Activated CD8-positive, alpha-beta memory T cell treated with anti-CD3 and anti-CD28 coated beads for 36 hours (primary cell): Measurements from ENCODE around the gene SLC1A3. TPM values are rescaled to one million over a fixed set of nuclear protein-coding genes. Genes with fewer than 3 reads are reported as not detected.

Experiments
- CTCF ChIA-PET: fragments of 350-600 bp; sonication (Branson Sonifier 250); formaldehyde crosslinking; loops from one replicate; lab custom pipeline; 2021; ENCODE audit warnings: antibody characterized with exemption; lab: Charles Lee
- POLR2A ChIA-PET: fragments of 350-600 bp; sonication (Branson Sonifier 250); formaldehyde crosslinking; loops from one replicate; lab custom pipeline; 2021; ENCODE audit warnings: antibody characterized with exemption; lab: Charles Lee
- total RNA-seq, 2 experiments: library from RNA; stranded (reverse); gene quantifications; one replicate each; pipeline ENCODE4 v1.2.3, GENCODE V29; 2021

The SLC1A3 gene
- total RNA-seq, 2 experiments from 2014 or later = 0.42 TPM; not detected in 1

DNA sequence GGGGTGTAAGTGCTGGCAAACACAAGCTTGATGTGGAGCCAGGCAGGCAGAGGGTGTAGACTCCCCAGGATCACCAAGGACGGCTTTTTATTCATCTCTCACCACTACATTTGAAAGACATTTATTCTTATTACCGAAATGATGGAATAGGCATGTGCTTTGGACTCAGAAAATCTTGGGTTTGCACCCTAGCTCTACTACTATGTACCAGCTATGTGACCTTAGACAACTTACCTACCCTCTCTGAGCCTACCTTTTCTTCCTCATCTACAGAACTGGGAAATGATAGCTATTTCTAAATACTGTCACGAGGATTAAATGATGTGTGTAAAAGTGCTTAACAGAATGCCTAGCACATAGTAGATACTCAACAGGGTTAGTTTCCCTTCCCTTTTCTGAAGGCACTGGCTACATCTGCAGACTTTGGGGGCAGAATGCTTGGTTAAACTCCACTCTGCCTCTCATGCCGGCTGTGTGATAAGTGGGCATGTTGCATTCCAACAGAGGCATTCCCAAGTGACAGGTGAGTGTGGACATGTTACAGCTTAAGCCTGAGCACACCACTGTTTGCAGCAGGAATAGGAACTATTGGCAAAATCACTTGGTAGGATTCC, 94.8 kb downstream of the SLC1A3 start:
- POLR2A ChIA-PET = no interaction called here

DNA sequence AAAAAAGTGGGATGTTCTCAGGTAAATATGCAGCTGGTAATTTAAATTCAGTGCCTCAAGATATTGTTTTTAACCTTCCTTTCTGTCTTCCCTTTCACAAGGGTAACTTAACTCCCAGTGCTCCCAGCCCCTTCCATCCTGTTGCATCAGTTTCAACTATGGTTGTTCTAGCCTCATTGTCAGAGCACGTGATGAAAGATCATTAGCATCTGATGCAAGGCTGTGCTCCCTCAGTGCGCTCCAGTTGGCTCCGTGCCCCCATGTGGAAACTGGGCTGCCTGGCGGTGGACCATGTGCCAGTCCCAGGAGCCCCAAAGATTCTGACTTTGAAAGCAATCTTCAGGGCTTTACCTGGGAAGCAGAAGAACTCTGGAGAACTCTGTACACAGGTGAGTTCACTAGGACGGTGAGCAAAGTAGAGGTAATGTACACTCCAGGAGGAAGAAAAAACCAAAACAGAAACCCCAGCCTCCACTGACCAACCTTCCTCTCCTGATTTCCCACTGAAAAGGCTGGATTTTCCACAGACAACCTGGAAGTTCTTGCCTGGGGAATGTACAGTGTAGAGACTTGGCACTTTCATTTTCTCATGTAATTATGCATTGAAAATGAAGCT, 96.9 kb downstream of the SLC1A3 start:
- POLR2A ChIA-PET = no interaction called here
- CTCF ChIA-PET = no interaction called here

More for the DNA sequence above, 94.8 kb downstream of the SLC1A3 start:
- CTCF ChIA-PET = no interaction called here

- ChIA-PET POLR2A (no interaction called here), CTCF (interaction anchor here (0.6 kb wide), 1 partner anchor 11 kb away, joined by 3 read pairs; no protein-coding TSS in a partner anchor)
Observed at GRCh38 chr5:36704131-36704530, 97.7 kb downstream of the SLC1A3 start.

DNA sequence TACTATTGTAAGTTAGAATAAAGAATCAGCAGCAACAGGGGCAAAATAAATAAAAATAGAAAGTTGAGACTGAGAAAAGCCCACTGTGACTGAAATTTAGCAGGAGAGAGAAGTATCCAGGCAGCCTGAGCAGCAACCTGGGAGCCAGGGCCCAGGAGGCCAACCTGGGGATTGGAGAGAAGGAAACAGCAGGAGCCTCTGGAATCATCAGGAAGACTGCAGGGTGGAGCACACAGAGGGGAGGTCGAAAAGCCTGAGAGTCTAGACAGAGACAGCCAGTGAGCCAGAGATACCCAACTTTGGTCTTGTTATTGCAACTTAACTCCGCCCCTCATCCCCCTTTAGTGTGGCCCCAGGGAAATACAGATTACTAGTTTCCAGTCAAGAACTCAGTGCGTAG, 98.6 kb downstream of the SLC1A3 start:
- ChIA-PET CTCF (no interaction called here), POLR2A (no interaction called here)

GRCh38 chr5:36706662-36707061, 100.3 kb downstream of the SLC1A3 start:
- POLR2A ChIA-PET = no interaction called here
- CTCF ChIA-PET = no interaction called here

DNA sequence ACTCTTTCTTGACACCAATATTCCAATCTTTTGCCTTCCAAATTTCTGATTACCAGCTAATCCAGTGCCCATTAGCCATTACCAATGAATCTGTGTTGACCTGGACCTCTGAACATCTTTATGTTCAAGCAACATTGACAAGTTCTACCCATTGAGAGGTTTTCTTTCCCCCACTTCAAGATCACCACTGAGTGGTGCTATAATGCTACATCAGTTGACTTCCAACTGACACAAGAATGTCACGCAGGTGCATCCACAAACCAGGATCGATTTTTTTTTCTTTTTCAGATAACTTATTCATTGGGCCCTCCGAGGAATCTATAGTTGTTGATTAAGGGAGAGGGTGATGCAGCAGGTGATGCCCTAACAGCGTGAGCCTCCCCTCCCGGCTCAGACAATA, 102.6 kb downstream of the SLC1A3 start:
- ChIA-PET CTCF (no interaction called here), POLR2A (no interaction called here)

DNA sequence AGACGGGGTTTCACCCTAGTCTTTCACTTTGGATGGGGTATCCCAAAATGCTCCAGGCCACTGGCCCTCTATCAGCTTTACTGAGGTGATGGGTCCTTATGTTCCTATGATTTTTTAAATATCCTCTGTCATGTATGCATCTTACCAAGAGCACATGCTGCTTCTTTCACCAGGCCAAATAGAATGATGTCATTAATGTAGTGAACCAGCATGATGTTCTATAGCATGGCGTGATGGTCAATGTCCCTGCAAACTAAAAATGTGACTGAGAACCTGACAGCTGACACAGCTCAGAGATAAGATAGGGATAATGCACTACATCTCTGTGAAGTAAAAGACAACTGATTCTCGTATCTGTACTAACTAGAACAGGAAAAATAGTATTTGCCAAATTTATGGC, 103.6 kb downstream of the SLC1A3 start:
- CTCF ChIA-PET = no interaction called here
- POLR2A ChIA-PET = no interaction called here

DNA sequence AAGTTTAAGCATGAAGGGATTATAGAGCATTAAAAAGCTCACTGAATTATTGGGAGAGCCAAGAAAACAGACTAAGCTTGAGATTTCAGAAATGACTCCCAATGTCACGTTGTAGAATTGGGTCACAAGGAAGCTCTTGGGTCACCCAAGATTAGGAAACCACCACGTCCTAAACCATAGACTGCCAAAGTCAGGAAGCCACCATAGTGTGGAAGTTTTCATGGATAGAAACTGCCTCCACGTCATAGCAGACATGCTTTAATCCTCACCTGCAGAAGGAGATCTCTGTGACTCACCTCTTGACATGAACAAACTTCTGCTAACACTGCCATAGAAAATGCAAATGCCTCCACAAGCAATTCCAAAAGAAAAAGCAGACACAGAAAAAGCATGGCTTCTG, 106.3 kb downstream of the SLC1A3 start:
- CTCF ChIA-PET = no interaction called here
- POLR2A ChIA-PET = interaction anchor here (0.5 kb wide), 1 partner anchor 352 kb away, joined by 3 read pairs; no protein-coding TSS in a partner anchor

DNA sequence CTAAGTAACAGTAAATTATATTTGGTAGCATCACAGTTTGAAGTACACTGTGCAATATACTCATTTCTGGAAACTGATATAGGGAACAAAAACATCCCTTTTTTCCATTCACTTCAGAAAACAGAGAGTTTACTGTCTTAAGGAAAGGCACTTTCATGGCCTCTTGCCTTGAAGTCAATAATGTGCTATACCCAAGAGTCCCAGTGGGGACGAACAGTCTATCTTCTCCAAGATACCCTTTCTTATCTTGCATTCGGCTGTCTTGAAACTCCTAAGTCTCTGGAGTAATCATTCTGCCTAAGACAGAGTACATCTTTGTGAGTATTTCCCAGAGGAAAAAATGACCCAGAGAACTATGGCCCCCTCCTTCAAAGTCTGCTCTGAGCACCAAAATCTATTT, 107.1 kb downstream of the SLC1A3 start:
- ChIA-PET CTCF (no interaction called here), POLR2A (no interaction called here)

- POLR2A ChIA-PET = no interaction called here
- CTCF ChIA-PET = no interaction called here
Observed at GRCh38 chr5:36717131-36717695, 110.8 kb downstream of the SLC1A3 start.

- POLR2A ChIA-PET = no interaction called here
- CTCF ChIA-PET = no interaction called here
Observed at GRCh38 chr5:36719282-36719681, 112.9 kb downstream of the SLC1A3 start.

- ChIA-PET POLR2A (no interaction called here), CTCF (interaction anchor here (0.8 kb wide), 1 partner anchor 9 kb away, joined by 3 read pairs; no protein-coding TSS in a partner anchor)
Observed at GRCh38 chr5:36720688-36721087, 114.3 kb downstream of the SLC1A3 start.

- ChIA-PET POLR2A (interaction anchor here (0.7 kb wide), 1 partner anchor 9 kb away, joined by 4 read pairs; no protein-coding TSS in a partner anchor), CTCF (interaction anchor here (0.5 kb wide), 1 partner anchor 987 kb away, joined by 3 read pairs; no protein-coding TSS in a partner anchor)
Observed at GRCh38 chr5:36721664-36722235, 115.3 kb downstream of the SLC1A3 start.

DNA sequence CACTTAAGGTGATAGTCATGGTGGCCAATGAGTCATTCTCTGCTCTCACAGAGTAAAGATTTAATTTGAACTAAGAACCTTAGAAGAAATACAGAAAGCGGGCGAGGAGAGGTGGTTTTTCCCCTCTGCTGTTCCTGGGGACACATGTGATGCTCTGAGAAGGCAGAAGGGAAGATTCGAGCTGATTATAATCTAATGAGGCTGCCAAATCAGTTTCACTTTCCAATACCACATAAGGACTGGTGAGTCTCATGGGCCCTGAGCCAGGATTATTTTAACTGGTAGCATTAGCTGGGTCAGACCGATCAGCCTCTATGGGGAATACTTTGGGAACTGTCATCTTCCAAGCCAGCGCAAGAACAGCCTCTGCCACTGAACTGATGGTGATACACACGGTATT, 116.5 kb downstream of the SLC1A3 start:
- POLR2A ChIA-PET = no interaction called here
- CTCF ChIA-PET = interaction anchor here (2.0 kb wide), 1 partner anchor 32 kb away, joined by 6 read pairs; no protein-coding TSS in a partner anchor

DNA sequence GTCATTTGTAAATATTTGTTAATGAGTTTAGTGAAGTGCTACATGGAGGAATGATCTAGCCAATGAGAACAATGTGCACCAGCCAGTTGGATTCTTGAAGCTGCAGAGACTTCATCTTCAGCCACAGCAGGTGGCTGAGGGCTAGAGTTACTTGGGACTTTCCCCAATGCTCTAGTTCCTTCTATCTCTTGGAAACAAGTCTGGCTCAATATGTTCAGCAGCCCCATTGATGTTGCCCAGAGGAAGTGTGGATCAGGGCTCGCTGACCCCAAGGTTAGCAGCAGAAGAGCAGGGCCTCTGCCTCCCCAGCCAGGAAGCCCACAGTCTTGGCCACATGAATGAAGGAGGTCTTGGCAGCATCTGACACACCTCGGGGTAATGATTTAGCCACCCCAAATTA, 117.5 kb downstream of the SLC1A3 start:
- ChIA-PET CTCF (interaction anchor here (2.0 kb wide), 1 partner anchor 33 kb away, joined by 6 read pairs; no protein-coding TSS in a partner anchor), POLR2A (no interaction called here)

- ChIA-PET CTCF (interaction anchor here (2.0 kb wide), 1 partner anchor 34 kb away, joined by 6 read pairs; no protein-coding TSS in a partner anchor), POLR2A (interaction anchor here (0.7 kb wide), 1 partner anchor 222 kb away, joined by 3 read pairs; no protein-coding TSS in a partner anchor)
Observed at GRCh38 chr5:36724467-36725332, 118.3 kb downstream of the SLC1A3 start.

DNA sequence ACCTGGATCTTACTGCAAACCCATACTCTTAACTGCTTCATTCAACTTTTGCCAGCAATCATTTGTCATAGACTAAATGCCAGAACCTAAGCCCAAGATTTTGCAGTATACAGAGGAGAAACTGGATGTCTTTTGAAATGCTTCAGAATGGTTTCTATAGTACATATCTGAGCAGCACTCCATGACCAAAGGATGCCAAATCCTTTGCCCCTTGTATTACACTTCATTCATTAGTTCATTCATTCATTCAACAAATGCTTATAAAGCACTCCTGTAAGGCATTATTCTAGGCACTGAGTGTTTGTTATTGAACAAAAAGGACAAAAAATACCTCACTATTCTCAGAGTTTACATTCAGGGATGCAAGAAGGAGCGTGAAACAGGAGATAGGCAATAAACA, 119.9 kb downstream of the SLC1A3 start:
- ChIA-PET POLR2A (no interaction called here), CTCF (interaction anchor here (1.1 kb wide), 1 partner anchor 150 kb away, joined by 4 read pairs; the partner anchor contains the start of gene NIPBL)

DNA sequence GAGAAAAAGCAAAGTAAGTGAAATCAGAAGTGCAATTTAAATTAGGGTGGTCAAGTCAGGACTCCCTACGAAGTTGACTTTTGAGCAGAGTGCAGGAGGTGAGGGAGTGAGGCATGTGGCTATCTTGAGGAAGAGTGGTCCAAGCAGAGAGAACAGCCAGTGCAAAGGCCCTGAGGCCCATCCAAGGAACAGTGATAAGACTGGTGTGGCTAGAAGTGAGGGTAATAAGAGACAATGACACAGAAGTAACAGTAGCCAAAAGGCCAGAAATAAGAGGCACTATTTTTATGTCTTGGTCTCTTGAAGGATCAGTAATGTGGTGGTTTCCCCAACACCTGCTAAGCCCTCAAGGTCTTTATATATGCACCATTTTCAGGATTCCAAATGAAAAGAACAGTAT, 120.4 kb downstream of the SLC1A3 start:
- ChIA-PET CTCF (interaction anchor here (1.1 to 1.4 kb wide), 2 partner anchors 13 to 149 kb away, joined by 3 to 4 read pairs; partner anchors contain the start of gene NIPBL), POLR2A (no interaction called here)
